A673 (cell line): ENCODE data around the gene NCOA7. TPM values are rescaled to one million over a fixed set of nuclear protein-coding genes. Genes with fewer than 3 reads are reported as not detected.

Experiments
- BruUV-seq: library from RNA; stranded (reverse); fragments of 400-500 nt; replicated peaks from 2 replicates; lab custom pipeline; 2021; lab: Mats Ljungman, UMichigan
- CTCF ChIA-PET: fragments of 300-600 bp; sonication (Branson Sonifier 250); formaldehyde crosslinking; loops from one replicate; lab custom pipeline; 2022; ENCODE audit warnings: antibody characterized with exemption; lab: Charles Lee
- POLR2A ChIA-PET: fragments of 300-600 bp; sonication (Branson Sonifier 250); formaldehyde crosslinking; loops from one replicate; lab custom pipeline; 2022; ENCODE audit warnings: antibody characterized with exemption; ENCODE audit not compliant: low non-redundant PET; lab: Charles Lee
- DNase-seq: peaks from one replicate; pipeline ENCODE4 v3.0.0-alpha.2; 2015; ENCODE audit warnings: low spot score
- H3K27ac ChIP-seq: fragments of 200-600 bp; sonication (generic); 2 replicates; pipeline ENCODE4 v1.5.1; 2016; ENCODE audit warnings: mixed run types, low read depth, mild to moderate bottlenecking, mixed read lengths, antibody characterized with exemption, low read length; ENCODE audit not compliant: poor library complexity, severe bottlenecking
- H3K27me3 ChIP-seq: fragments of 200-600 bp; sonication (generic); replicated peaks from 2 replicates; pipeline ENCODE4 v1.6.1; 2017; ENCODE audit warnings: mixed run types, low read depth, mild to moderate bottlenecking, mixed read lengths, antibody characterized with exemption, low read length; ENCODE audit not compliant: insufficient read depth, poor library complexity
- H3K36me3 ChIP-seq: fragments of 200-600 bp; sonication (generic); 2 replicates; pipeline ENCODE4 v1.6.1; 2016; ENCODE audit warnings: mixed run types, mild to moderate bottlenecking, mixed read lengths, antibody characterized with exemption, low read length; ENCODE audit not compliant: insufficient read depth, poor library complexity, severe bottlenecking
- H3K4me1 ChIP-seq: fragments of 200-600 bp; sonication (generic); 2 replicates; pipeline ENCODE4 v1.6.1; 2017; ENCODE audit warnings: mixed run types, mild to moderate bottlenecking, mixed read lengths, antibody characterized with exemption, low read length; ENCODE audit not compliant: insufficient read depth, poor library complexity, severe bottlenecking
- H3K4me3 ChIP-seq: fragments of 200-600 bp; sonication (generic); 2 replicates; pipeline ENCODE4 v1.5.1; 2016; ENCODE audit warnings: low read depth, mixed run types, mild to moderate bottlenecking, mixed read lengths, low read length; ENCODE audit not compliant: poor library complexity, severe bottlenecking
- H3K9me3 ChIP-seq: fragments of 200-600 bp; sonication (generic); 2 replicates; pipeline ENCODE4 v1.6.1; 2016; ENCODE audit warnings: mixed run types, low read depth, mild to moderate bottlenecking, mixed read lengths, antibody characterized with exemption, low read length; ENCODE audit not compliant: poor library complexity, severe bottlenecking
- EZH2 ChIP-seq: fragments of 200-600 bp; sonication (generic); IDR thresholded peaks from 2 replicates; pipeline ENCODE4 v1.6.1; 2017; ENCODE audit warnings: borderline replicate concordance, low read depth, mild to moderate bottlenecking, mixed read lengths, antibody characterized with exemption, low read length; ENCODE audit not compliant: poor library complexity, severe bottlenecking
- intact Hi-C: fragments of 100-400 bp; cut with micrococcal nuclease; formaldehyde crosslinking; loops from one replicate; pipeline ENCODE4 v1.10.0; 2022; ENCODE audit not compliant: unreplicated experiment
- total RNA-seq: library from RNA; stranded (reverse); gene quantifications from 2 replicates; pipeline ENCODE4 v1.2.3, GENCODE V29; 2021
- TF ChIP-seq, protein P1 (sequence below): fragments of 300-800, 200-600 bp; sonication (generic); conservative IDR thresholded peaks from 2 replicates; pipeline ENCODE4 v1.5.1; 2017; ENCODE audit warnings: low read depth, mild to moderate bottlenecking, antibody characterized with exemption, low read length, moderate library complexity, mixed read lengths

NCOA7 gene
- total RNA-seq, 1 experiment from 2014 or later = 33.5 TPM

DNA sequence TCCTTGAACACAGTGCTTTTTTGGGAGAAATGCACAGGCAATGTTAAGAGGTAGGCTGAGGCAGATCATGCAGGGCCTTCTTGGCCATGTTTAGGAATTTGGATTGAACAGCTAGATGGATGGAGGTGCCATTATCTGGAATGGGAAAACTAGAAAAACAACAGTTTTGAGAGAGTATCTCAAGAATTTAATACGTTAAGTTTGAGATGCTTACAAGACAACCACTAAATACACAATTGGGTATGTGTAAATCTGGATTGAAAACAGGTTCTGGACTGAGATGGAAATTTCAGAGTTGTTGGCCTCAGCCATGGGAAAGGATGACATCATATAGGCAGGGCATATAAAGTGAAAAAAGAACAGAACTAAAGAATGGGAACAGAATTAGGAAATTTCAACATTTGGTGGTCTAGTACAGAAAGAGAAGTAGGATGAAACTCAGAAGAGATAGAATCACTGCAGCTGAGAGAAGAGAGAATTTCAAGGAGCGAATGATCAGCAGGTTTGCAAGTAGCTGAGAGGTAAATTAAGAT is 37.1 kb downstream of the NCOA7 start:
- TF ChIP-seq, protein P1, sequence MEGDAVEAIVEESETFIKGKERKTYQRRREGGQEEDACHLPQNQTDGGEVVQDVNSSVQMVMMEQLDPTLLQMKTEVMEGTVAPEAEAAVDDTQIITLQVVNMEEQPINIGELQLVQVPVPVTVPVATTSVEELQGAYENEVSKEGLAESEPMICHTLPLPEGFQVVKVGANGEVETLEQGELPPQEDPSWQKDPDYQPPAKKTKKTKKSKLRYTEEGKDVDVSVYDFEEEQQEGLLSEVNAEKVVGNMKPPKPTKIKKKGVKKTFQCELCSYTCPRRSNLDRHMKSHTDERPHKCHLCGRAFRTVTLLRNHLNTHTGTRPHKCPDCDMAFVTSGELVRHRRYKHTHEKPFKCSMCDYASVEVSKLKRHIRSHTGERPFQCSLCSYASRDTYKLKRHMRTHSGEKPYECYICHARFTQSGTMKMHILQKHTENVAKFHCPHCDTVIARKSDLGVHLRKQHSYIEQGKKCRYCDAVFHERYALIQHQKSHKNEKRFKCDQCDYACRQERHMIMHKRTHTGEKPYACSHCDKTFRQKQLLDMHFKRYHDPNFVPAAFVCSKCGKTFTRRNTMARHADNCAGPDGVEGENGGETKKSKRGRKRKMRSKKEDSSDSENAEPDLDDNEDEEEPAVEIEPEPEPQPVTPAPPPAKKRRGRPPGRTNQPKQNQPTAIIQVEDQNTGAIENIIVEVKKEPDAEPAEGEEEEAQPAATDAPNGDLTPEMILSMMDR = no peak
- TF ChIP-seq EZH2 = no peak
- no peak overlapping the region for H3K27ac ChIP-seq
- H3K4me1 ChIP-seq = peaks cover 4% of the 10 kb centered on the region
- POLR2A ChIA-PET = interaction anchor here (0.8 kb wide), 1 partner anchor 1306 kb away, joined by 4 read pairs; no protein-coding TSS in a partner anchor
- no peaks in the 10 kb centered on the region for H3K27me3 ChIP-seq
- no peaks in the 10 kb centered on the region for H3K36me3 ChIP-seq
- no peak for DNase-seq
- CTCF ChIA-PET = interaction anchor here (0.6 kb wide), 1 partner anchor 12 kb away, joined by 4 read pairs; no protein-coding TSS in a partner anchor
- BruUV-seq = no TSS peak
- H3K4me3 ChIP-seq = no peak overlapping the region
- H3K9me3 ChIP-seq = no peaks in the 10 kb centered on the region
- intact Hi-C loops = no loop called here

DNA sequence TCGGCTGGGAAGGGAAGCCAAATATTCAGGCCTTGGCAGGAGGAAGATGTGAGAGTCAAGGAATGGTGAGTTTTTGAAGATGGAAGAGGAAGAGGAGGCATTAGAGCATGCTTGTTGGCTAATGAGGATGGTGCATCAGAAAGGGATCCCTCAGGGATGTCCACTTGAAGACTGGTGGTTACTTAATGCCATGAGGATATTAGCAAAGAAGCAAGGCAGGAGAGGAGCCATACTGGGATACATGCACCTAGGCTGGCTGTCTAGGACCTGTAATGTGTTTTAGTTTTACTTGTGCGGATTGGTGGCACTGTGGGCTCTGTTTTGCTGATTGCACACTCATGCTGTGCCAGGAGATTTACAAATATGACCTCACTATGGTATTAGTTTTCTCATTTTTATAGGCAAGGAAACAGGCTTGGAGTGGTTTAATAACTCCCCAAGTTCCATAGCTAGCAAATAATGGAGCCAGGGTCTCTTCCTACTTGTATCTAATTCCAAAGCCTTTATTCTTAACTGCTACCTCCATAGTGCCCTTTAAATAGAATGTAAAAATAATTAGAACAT is 37.8 kb downstream of the NCOA7 start:
- Histone ChIP-seq H3K36me3 (no peaks in the 10 kb centered on the region), H3K4me3 (no peak overlapping the region), H3K27ac (no peak overlapping the region), H3K27me3 (no peaks in the 10 kb centered on the region), H3K9me3 (no peaks in the 10 kb centered on the region), H3K4me1 (peaks cover 4% of the 10 kb centered on the region)
- intact Hi-C loops = no loop called here
- ChIA-PET POLR2A (no interaction called here), CTCF (interaction anchor here (0.6 kb wide), 1 partner anchor 11 kb away, joined by 4 read pairs; no protein-coding TSS in a partner anchor)
- no TSS peak for BruUV-seq
- DNase-seq = no peak
- TF ChIP-seq, protein P1 = no peak
- TF ChIP-seq EZH2 = no peak

DNA sequence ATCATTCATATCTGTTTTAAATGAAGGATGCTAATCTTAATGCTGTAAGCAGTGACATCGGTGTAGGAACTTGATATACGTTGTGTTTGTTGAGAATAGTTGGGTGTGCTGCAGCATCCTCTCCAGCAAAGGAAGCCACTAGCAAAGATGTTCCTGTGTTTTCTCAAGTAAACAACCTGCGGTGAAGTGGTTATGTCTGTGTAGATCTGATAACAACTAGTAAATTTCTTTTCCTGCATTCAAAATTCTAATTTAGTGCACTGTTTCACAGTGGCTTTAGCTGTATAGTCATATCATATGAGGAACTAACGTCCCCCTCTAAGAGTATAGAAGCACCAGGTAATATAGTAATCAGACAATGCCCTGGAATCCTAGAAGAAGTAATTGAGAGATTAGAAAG is 38.7 kb downstream of the NCOA7 start:
- no peaks in the 10 kb centered on the region for H3K36me3 ChIP-seq
- no peak overlapping the region for H3K4me3 ChIP-seq
- intact Hi-C loops = no loop called here
- H3K9me3 ChIP-seq = no peaks in the 10 kb centered on the region
- H3K27ac ChIP-seq = no peak overlapping the region
- H3K4me1 ChIP-seq = peaks cover 4% of the 10 kb centered on the region
- no peak for DNase-seq
- no peaks in the 10 kb centered on the region for H3K27me3 ChIP-seq
- no TSS peak for BruUV-seq
- POLR2A ChIA-PET = no interaction called here
- no peak for TF ChIP-seq EZH2
- TF ChIP-seq, protein P1 = no peak
- CTCF ChIA-PET = no interaction called here
